Measurements from ENCODE around the gene ALOX12B.
"Not testable (repeated sequence)": the region's sequence is repeated elsewhere in the genome, so short reads cannot be mapped to it uniquely, and the experiment has no call there.

Gene ALOX12B

GRCh38 chr17:8079291-8080207, 8.0 kb downstream of the ALOX12B start:
- peaks cover 0 to 14% (median 12%) of the 10 kb centered on the region in 4 experiments for H3K4me1 ChIP-seq (ENCODE audit: control extremely low read depth in 1 of 4, control insufficient read depth in 4 of 4, insufficient read depth in 4 of 4, low read length in 3 of 4)
- CTCF ChIA-PET: interaction anchor here (0.5 to 13.0 kb wide), 14 partner anchors 9 to 273 kb away, joined by 3 to 216 read pairs (median 4); partner anchors contain the start of genes ALOX12B and ALOXE3
- H3K4me3 ChIP-seq (ENCODE audit: control insufficient read depth in 1 of 7, extremely low read depth in 1 of 7, insufficient read depth in 4 of 7, low read depth in 2 of 7, low read length in 6 of 7): peak overlapping the region; percentile 31 to 84 (median 55)
- no peaks in the 10 kb centered on the region for H3K9me3 ChIP-seq (ENCODE audit: control extremely low read depth in 1 of 5, control insufficient read depth in 4 of 5, insufficient read depth in 2 of 5, low read depth in 1 of 5, low read length in 4 of 5)
- DNase-seq: peak; percentile 78 to 90 (median 88)
- WGBS (ENCODE audit: insufficient coverage): under 1% methylated on average over 87 of the region's 87 CpGs
- POLR2A ChIA-PET: interaction anchor here (1.0 to 1.2 kb wide), 2 partner anchors 40 to 94 kb away, joined by 3 read pairs; no protein-coding TSS in a partner anchor
- H3K27me3 ChIP-seq (replicated peaks in 2 of 5; ENCODE audit: control insufficient read depth in 4 of 5, insufficient read depth in 5 of 5, low read length in 4 of 5): peaks cover 0 to 12% (median 8%) of the 10 kb centered on the region in 5 experiments
- H3K27ac ChIP-seq (ENCODE audit: insufficient read depth in 1 of 2, low read depth in 1 of 2, low read length in 2 of 2, poor library complexity in 1 of 2, severe bottlenecking in 2 of 2): no peak overlapping the region
- H3K36me3 ChIP-seq (ENCODE audit: control insufficient read depth in 4 of 4, insufficient read depth in 4 of 4, low read length in 3 of 4): peaks cover 0 to 3% (median 0%) of the 10 kb centered on the region in 4 experiments

- H3K36me3 ChIP-seq (ENCODE audit: control insufficient read depth in 4 of 4, insufficient read depth in 4 of 4, low read length in 3 of 4): not testable (repeated sequence)
Measured at GRCh38 chr17:8077939-8078338, 9.6 kb downstream of the ALOX12B start.

GRCh38 chr17:8076502-8077266, 10.8 kb downstream of the ALOX12B start:
- DNase-seq: no peak
- ChIA-PET POLR2A (no interaction called here), CTCF (interaction anchor here (0.9 to 13.0 kb wide), 8 partner anchors 11 to 149 kb away, joined by 3 to 216 read pairs (median 8); partner anchors contain the start of genes ALOX12B and ALOXE3)
- Histone ChIP-seq H3K27ac (ENCODE audit: insufficient read depth in 1 of 2, low read depth in 1 of 2, low read length in 2 of 2, poor library complexity in 1 of 2, severe bottlenecking in 2 of 2) (no peak overlapping the region), H3K4me3 (ENCODE audit: control insufficient read depth in 1 of 7, extremely low read depth in 1 of 7, insufficient read depth in 4 of 7, low read depth in 2 of 7, low read length in 6 of 7) (no peak overlapping the region), H3K9me3 (ENCODE audit: control extremely low read depth in 1 of 5, control insufficient read depth in 4 of 5, insufficient read depth in 2 of 5, low read depth in 1 of 5, low read length in 4 of 5) (no peaks in the 10 kb centered on the region), H3K27me3 (replicated peaks in 2 of 5; ENCODE audit: control insufficient read depth in 4 of 5, insufficient read depth in 5 of 5, low read length in 4 of 5) (peaks cover 0 to 41% (median 31%) of the 10 kb centered on the region in 5 experiments), H3K36me3 (ENCODE audit: control insufficient read depth in 4 of 4, insufficient read depth in 4 of 4, low read length in 3 of 4) (peaks cover 0 to 3% (median 0%) of the 10 kb centered on the region in 4 experiments), H3K4me1 (ENCODE audit: control extremely low read depth in 1 of 4, control insufficient read depth in 4 of 4, insufficient read depth in 4 of 4, low read length in 3 of 4) (peaks cover 0 to 35% (median 29%) of the 10 kb centered on the region in 4 experiments)
- 91% methylated on average over 8 of the region's 13 CpGs for WGBS (ENCODE audit: insufficient coverage)

More at GRCh38 chr17:8077939-8078338, 9.6 kb downstream of the ALOX12B start:
- 100% methylated on average over 1 of the region's 5 CpGs for WGBS (ENCODE audit: insufficient coverage)
- Histone ChIP-seq H3K4me1 (ENCODE audit: control extremely low read depth in 1 of 4, control insufficient read depth in 4 of 4, insufficient read depth in 4 of 4, low read length in 3 of 4) (peaks cover 0 to 26% (median 23%) of the 10 kb centered on the region in 4 experiments), H3K27me3 (replicated peaks in 2 of 5; ENCODE audit: control insufficient read depth in 4 of 5, insufficient read depth in 5 of 5, low read length in 4 of 5) (peaks cover 0 to 29% (median 22%) of the 10 kb centered on the region in 5 experiments)
- CTCF ChIA-PET: interaction anchor here (1.0 to 13.0 kb wide), 7 partner anchors 8 to 37 kb away, joined by 3 to 216 read pairs (median 8); partner anchors contain the start of gene ALOX12B
- POLR2A ChIA-PET; H3K9me3 ChIP-seq (ENCODE audit: control extremely low read depth in 1 of 5, control insufficient read depth in 4 of 5, insufficient read depth in 2 of 5, low read depth in 1 of 5, low read length in 4 of 5); H3K4me3 ChIP-seq (ENCODE audit: control insufficient read depth in 1 of 7, extremely low read depth in 1 of 7, insufficient read depth in 4 of 7, low read depth in 2 of 7, low read length in 6 of 7); H3K27ac ChIP-seq (ENCODE audit: insufficient read depth in 1 of 2, low read depth in 1 of 2, low read length in 2 of 2, poor library complexity in 1 of 2, severe bottlenecking in 2 of 2); DNase-seq: not testable (repeated sequence)

GRCh38 chr17:8075574-8076342, 11.8 kb downstream of the ALOX12B start:
- H3K36me3 ChIP-seq (ENCODE audit: control insufficient read depth in 4 of 4, insufficient read depth in 4 of 4, low read length in 3 of 4): no peaks in the 10 kb centered on the region
- H3K4me1 ChIP-seq (ENCODE audit: control extremely low read depth in 1 of 4, control insufficient read depth in 4 of 4, insufficient read depth in 4 of 4, low read length in 3 of 4): peaks cover 0 to 35% (median 29%) of the 10 kb centered on the region in 4 experiments
- peaks cover 0 to 49% (median 33%) of the 10 kb centered on the region in 5 experiments for H3K27me3 ChIP-seq (replicated peaks in 2 of 5; ENCODE audit: control insufficient read depth in 4 of 5, insufficient read depth in 5 of 5, low read length in 4 of 5)
- 96% methylated on average over 13 of the region's 14 CpGs for WGBS (ENCODE audit: insufficient coverage)
- ChIA-PET CTCF (interaction anchor here (0.9 to 13.0 kb wide), 12 partner anchors 8 to 150 kb away, joined by 3 to 216 read pairs (median 6); partner anchors contain the start of genes ALOX12B and ALOXE3), POLR2A (no interaction called here)
- H3K27ac ChIP-seq (ENCODE audit: insufficient read depth in 1 of 2, low read depth in 1 of 2, low read length in 2 of 2, poor library complexity in 1 of 2, severe bottlenecking in 2 of 2): no peak overlapping the region
- no peaks in the 10 kb centered on the region for H3K9me3 ChIP-seq (ENCODE audit: control extremely low read depth in 1 of 5, control insufficient read depth in 4 of 5, insufficient read depth in 2 of 5, low read depth in 1 of 5, low read length in 4 of 5)
- no peak for DNase-seq
- no peak overlapping the region for H3K4me3 ChIP-seq (ENCODE audit: control insufficient read depth in 1 of 7, extremely low read depth in 1 of 7, insufficient read depth in 4 of 7, low read depth in 2 of 7, low read length in 6 of 7)

- Histone ChIP-seq H3K36me3 (ENCODE audit: control insufficient read depth in 4 of 4, insufficient read depth in 4 of 4, low read length in 3 of 4) (no peaks in the 10 kb centered on the region), H3K9me3 (ENCODE audit: control extremely low read depth in 1 of 5, control insufficient read depth in 4 of 5, insufficient read depth in 2 of 5, low read depth in 1 of 5, low read length in 4 of 5) (no peaks in the 10 kb centered on the region), H3K27ac (ENCODE audit: insufficient read depth in 1 of 2, low read depth in 1 of 2, low read length in 2 of 2, poor library complexity in 1 of 2, severe bottlenecking in 2 of 2) (no peak overlapping the region), H3K4me3 (ENCODE audit: control insufficient read depth in 1 of 7, extremely low read depth in 1 of 7, insufficient read depth in 4 of 7, low read depth in 2 of 7, low read length in 6 of 7) (no peak overlapping the region), H3K27me3 (replicated peaks in 2 of 5; ENCODE audit: control insufficient read depth in 4 of 5, insufficient read depth in 5 of 5, low read length in 4 of 5) (peaks cover 0 to 49% (median 33%) of the 10 kb centered on the region in 5 experiments), H3K4me1 (ENCODE audit: control extremely low read depth in 1 of 4, control insufficient read depth in 4 of 4, insufficient read depth in 4 of 4, low read length in 3 of 4) (peaks cover 0 to 29% (median 26%) of the 10 kb centered on the region in 4 experiments)
- DNase-seq: no peak
- ChIA-PET CTCF (interaction anchor here (1.2 to 13.0 kb wide), 10 partner anchors 8 to 65 kb away, joined by 3 to 216 read pairs (median 9); partner anchors contain the start of genes ALOX12B and ALOXE3), POLR2A (no interaction called here)
- 100% methylated on average over 3 of the region's 3 CpGs for WGBS (ENCODE audit: insufficient coverage)
Measured at GRCh38 chr17:8075081-8075480, 12.4 kb downstream of the ALOX12B start.

- H3K27me3 ChIP-seq (replicated peaks in 2 of 5; ENCODE audit: control insufficient read depth in 4 of 5, insufficient read depth in 5 of 5, low read length in 4 of 5): peaks cover 0 to 49% (median 33%) of the 10 kb centered on the region in 5 experiments
- CTCF ChIA-PET: interaction anchor here (0.6 to 13.0 kb wide), 15 partner anchors 8 to 147 kb away, joined by 3 to 216 read pairs (median 7); partner anchors contain the start of genes ALOX12B and ALOXE3
- no peak for DNase-seq
- 84% methylated on average over 7 of the region's 7 CpGs for WGBS (ENCODE audit: insufficient coverage)
- no peak overlapping the region for H3K27ac ChIP-seq (ENCODE audit: insufficient read depth in 1 of 2, low read depth in 1 of 2, low read length in 2 of 2, poor library complexity in 1 of 2, severe bottlenecking in 2 of 2)
- no peaks in the 10 kb centered on the region for H3K36me3 ChIP-seq (ENCODE audit: control insufficient read depth in 4 of 4, insufficient read depth in 4 of 4, low read length in 3 of 4)
- POLR2A ChIA-PET: interaction anchor here (1.4 kb wide), 1 partner anchor 44 kb away, joined by 4 read pairs; no protein-coding TSS in a partner anchor
- H3K4me3 ChIP-seq (ENCODE audit: control insufficient read depth in 1 of 7, extremely low read depth in 1 of 7, insufficient read depth in 4 of 7, low read depth in 2 of 7, low read length in 6 of 7): no peak overlapping the region
- no peaks in the 10 kb centered on the region for H3K9me3 ChIP-seq (ENCODE audit: control extremely low read depth in 1 of 5, control insufficient read depth in 4 of 5, insufficient read depth in 2 of 5, low read depth in 1 of 5, low read length in 4 of 5)
- peaks cover 0 to 24% (median 21%) of the 10 kb centered on the region in 4 experiments for H3K4me1 ChIP-seq (ENCODE audit: control extremely low read depth in 1 of 4, control insufficient read depth in 4 of 4, insufficient read depth in 4 of 4, low read length in 3 of 4)
Measured at GRCh38 chr17:8074554-8074953, 13.0 kb downstream of the ALOX12B start.
